ENCODE results near the gene SH3GL1. TPM values are rescaled to one million over a fixed set of nuclear protein-coding genes. Genes with fewer than 3 reads are reported as not detected.

SH3GL1 gene
- total RNA-seq, 1 donor from 2014 or later = 101 TPM

DNA sequence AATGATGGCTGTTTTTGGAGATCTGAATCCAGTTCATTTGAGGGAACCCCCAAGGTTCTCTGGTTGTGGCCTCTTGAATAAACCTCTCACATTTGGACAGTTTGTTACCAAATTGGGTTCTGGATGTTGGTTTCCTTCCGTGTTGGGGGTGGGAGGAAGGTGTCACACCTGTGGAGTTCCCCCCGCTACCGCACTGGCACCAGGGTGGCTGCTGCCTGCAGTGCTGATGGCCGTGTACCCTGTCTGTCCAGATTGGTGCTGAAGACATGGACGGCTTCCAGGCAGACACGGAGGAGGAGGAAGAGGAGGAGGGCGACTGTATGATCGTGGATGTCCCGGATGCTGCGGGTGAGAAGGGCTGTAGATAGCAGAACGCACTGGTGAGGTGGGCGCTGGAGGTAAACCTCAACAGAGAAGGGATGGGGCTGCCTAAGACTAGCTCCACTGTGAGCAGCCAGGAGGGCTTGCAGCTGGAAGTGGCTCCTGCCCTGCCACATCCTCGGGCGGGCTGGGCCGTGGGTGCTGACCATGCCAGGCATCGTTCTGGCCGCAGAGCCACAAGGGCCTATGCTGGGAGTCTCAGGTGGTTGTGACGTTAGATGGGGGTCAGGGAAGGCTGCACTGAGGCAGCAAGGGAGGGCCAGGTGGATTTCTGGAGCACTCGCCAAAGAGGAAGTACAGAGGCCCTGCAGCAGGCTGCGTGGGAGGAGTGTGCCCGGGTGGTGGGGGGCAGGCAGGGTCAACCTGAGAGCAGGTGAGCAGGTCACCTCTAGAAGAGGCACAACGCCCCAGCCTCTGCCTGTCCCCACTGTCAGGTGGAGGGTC is 41.9 kb upstream of the SH3GL1 start:
- no peak for TF ChIP-seq EZH2 (IDR thresholded peaks at IDR 0.05; ENCODE audit: insufficient read depth, low read length)
- TF ChIP-seq, protein P1, sequence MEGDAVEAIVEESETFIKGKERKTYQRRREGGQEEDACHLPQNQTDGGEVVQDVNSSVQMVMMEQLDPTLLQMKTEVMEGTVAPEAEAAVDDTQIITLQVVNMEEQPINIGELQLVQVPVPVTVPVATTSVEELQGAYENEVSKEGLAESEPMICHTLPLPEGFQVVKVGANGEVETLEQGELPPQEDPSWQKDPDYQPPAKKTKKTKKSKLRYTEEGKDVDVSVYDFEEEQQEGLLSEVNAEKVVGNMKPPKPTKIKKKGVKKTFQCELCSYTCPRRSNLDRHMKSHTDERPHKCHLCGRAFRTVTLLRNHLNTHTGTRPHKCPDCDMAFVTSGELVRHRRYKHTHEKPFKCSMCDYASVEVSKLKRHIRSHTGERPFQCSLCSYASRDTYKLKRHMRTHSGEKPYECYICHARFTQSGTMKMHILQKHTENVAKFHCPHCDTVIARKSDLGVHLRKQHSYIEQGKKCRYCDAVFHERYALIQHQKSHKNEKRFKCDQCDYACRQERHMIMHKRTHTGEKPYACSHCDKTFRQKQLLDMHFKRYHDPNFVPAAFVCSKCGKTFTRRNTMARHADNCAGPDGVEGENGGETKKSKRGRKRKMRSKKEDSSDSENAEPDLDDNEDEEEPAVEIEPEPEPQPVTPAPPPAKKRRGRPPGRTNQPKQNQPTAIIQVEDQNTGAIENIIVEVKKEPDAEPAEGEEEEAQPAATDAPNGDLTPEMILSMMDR (IDR thresholded peaks at IDR 0.05; ENCODE audit: insufficient read depth, low read depth, low read length) = no peak
- no peak for DNase-seq (ENCODE audit: low read depth)
- Histone ChIP-seq H3K27ac (ENCODE audit: low read depth, low read length) (no peak overlapping the region), H3K27me3 (ENCODE audit: insufficient read depth, low read length) (no peaks in the 10 kb centered on the region), H3K4me1 (ENCODE audit: insufficient read depth, low read length) (no peaks in the 10 kb centered on the region), H3K79me2 (ENCODE audit: insufficient read depth, low read length) (no peaks in the 10 kb centered on the region), H3K9me3 (ENCODE audit: insufficient read depth, low read depth, low read length) (no peaks in the 10 kb centered on the region), H3K36me3 (ENCODE audit: insufficient read depth, low read length) (peaks cover 3% of the 10 kb centered on the region), H2AFZ (ENCODE audit: low read depth, low read length) (no peak overlapping the region), H4K20me1 (ENCODE audit: insufficient read depth, low read length) (peaks cover 16% of the 10 kb centered on the region), H3K4me3 (ENCODE audit: insufficient read depth, low read depth, low read length) (no peak overlapping the region), H3K9ac (ENCODE audit: low read length) (no peak overlapping the region), H3K4me2 (ENCODE audit: low read length) (no peak overlapping the region)
- no peak for FAIRE-seq
- Mint-ChIP-seq H3K36me3 (ENCODE audit: low read depth, unreplicated experiment) (peaks cover 7% of the 10 kb centered on the region), H3K4me3 (ENCODE audit: unreplicated experiment) (no peak overlapping the region), H3K27ac (ENCODE audit: unreplicated experiment) (no peak overlapping the region), H3K27me3 (ENCODE audit: low read depth, unreplicated experiment) (no peaks in the 10 kb centered on the region), H3K4me1 (ENCODE audit: low read depth, unreplicated experiment) (peaks cover 4% of the 10 kb centered on the region), H3K9me3 (ENCODE audit: unreplicated experiment) (no peaks in the 10 kb centered on the region)

DNA sequence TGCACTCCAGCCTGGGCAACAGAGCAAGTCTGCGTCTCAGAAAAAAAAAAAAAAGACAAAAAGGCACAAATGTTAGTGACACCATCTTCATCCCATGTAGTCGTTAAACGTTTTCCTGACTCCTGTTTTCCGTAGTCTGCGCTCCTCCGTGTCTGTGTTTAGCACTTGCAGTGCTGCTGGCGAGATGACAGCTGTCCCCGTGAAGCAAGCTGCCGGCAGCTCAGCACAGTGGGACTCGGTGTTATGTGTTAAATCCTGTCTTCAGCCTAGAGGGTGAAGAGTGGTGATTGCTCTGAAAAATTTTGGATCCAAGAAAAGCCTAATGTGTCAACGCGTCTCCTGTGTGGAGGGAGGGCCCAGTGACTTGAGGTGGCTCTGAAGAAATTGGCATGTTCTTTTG is 38.9 kb upstream of the SH3GL1 start:
- H3K4me1 ChIP-seq (ENCODE audit: insufficient read depth, low read length) = no peaks in the 10 kb centered on the region
- no peaks in the 10 kb centered on the region for H3K79me2 ChIP-seq (ENCODE audit: insufficient read depth, low read length)
- no peak overlapping the region for H3K27ac Mint-ChIP-seq (ENCODE audit: unreplicated experiment)
- H3K4me3 Mint-ChIP-seq (ENCODE audit: unreplicated experiment) = no peak overlapping the region
- no peak overlapping the region for H3K27ac ChIP-seq (ENCODE audit: low read depth, low read length)
- no peak overlapping the region for H2AFZ ChIP-seq (ENCODE audit: low read depth, low read length)
- no peaks in the 10 kb centered on the region for H3K27me3 Mint-ChIP-seq (ENCODE audit: low read depth, unreplicated experiment)
- FAIRE-seq (no peak), DNase-seq (ENCODE audit: low read depth) (no peak)
- H3K36me3 ChIP-seq (ENCODE audit: insufficient read depth, low read length) = peaks cover 3% of the 10 kb centered on the region
- H3K4me1 Mint-ChIP-seq (ENCODE audit: low read depth, unreplicated experiment) = peaks cover 4% of the 10 kb centered on the region
- no peaks in the 10 kb centered on the region for H4K20me1 ChIP-seq (ENCODE audit: insufficient read depth, low read length)
- no peak overlapping the region for H3K4me3 ChIP-seq (ENCODE audit: insufficient read depth, low read depth, low read length)
- no peak overlapping the region for H3K4me2 ChIP-seq (ENCODE audit: low read length)
- H3K9me3 Mint-ChIP-seq (ENCODE audit: unreplicated experiment) = no peaks in the 10 kb centered on the region
- no peak for TF ChIP-seq EZH2 (IDR thresholded peaks at IDR 0.05; ENCODE audit: insufficient read depth, low read length)
- TF ChIP-seq, protein P1 (IDR thresholded peaks at IDR 0.05; ENCODE audit: insufficient read depth, low read depth, low read length) = no peak
- H3K27me3 ChIP-seq (ENCODE audit: insufficient read depth, low read length) = no peaks in the 10 kb centered on the region
- peaks cover 13% of the 10 kb centered on the region for H3K36me3 Mint-ChIP-seq (ENCODE audit: low read depth, unreplicated experiment)
- H3K9ac ChIP-seq (ENCODE audit: low read length) = no peak overlapping the region
- no peaks in the 10 kb centered on the region for H3K9me3 ChIP-seq (ENCODE audit: insufficient read depth, low read depth, low read length)

DNA sequence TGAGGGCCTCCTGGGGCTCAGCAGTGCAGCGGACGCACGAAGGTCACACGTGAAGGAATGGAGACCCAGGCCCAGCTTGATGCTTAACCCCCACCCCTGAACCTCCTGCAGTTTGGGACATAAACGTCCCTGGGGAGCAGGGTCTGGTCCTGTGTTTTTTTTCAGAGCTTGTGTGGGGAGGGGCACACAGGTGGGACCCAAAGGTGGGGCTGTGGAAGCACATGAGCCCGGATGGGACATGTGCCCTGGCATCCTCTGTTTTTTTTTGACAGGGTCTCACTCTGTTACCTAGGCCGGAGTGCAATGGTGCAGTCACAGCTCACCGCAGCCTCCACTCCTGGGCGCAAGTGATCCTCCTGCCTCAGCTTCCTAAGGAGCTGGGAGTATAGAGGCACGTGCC is 36.8 kb upstream of the SH3GL1 start:
- Histone ChIP-seq H3K4me2 (ENCODE audit: low read length) (no peak overlapping the region), H3K36me3 (ENCODE audit: insufficient read depth, low read length) (peaks cover 5% of the 10 kb centered on the region), H3K9ac (ENCODE audit: low read length) (no peak overlapping the region), H3K79me2 (ENCODE audit: insufficient read depth, low read length) (no peaks in the 10 kb centered on the region), H3K4me3 (ENCODE audit: insufficient read depth, low read depth, low read length) (no peak overlapping the region), H3K27ac (ENCODE audit: low read depth, low read length) (no peak overlapping the region), H3K4me1 (ENCODE audit: insufficient read depth, low read length) (no peaks in the 10 kb centered on the region), H3K9me3 (ENCODE audit: insufficient read depth, low read depth, low read length) (no peaks in the 10 kb centered on the region), H4K20me1 (ENCODE audit: insufficient read depth, low read length) (no peaks in the 10 kb centered on the region), H3K27me3 (ENCODE audit: insufficient read depth, low read length) (no peaks in the 10 kb centered on the region), H2AFZ (ENCODE audit: low read depth, low read length) (no peak overlapping the region)
- FAIRE-seq = no peak
- TF ChIP-seq, protein P1 (IDR thresholded peaks at IDR 0.05; ENCODE audit: insufficient read depth, low read depth, low read length) = no peak
- TF ChIP-seq EZH2 (IDR thresholded peaks at IDR 0.05; ENCODE audit: insufficient read depth, low read length) = no peak
- Mint-ChIP-seq H3K27ac (ENCODE audit: unreplicated experiment) (no peak overlapping the region), H3K36me3 (ENCODE audit: low read depth, unreplicated experiment) (peaks cover 11% of the 10 kb centered on the region), H3K4me1 (ENCODE audit: low read depth, unreplicated experiment) (peaks cover 4% of the 10 kb centered on the region), H3K4me3 (ENCODE audit: unreplicated experiment) (no peak overlapping the region), H3K9me3 (ENCODE audit: unreplicated experiment) (no peaks in the 10 kb centered on the region), H3K27me3 (ENCODE audit: low read depth, unreplicated experiment) (no peaks in the 10 kb centered on the region)
- DNase-seq (ENCODE audit: low read depth) = no peak
